Fibroblast of peridontal ligament (primary cell): Measurements from ENCODE around the gene POU1F1.
"Not testable (repeated sequence)": the region's sequence is repeated elsewhere in the genome, so short reads cannot be mapped to it uniquely, and the experiment has no call there.

Experiments
- DNase-seq: peaks from one replicate; pipeline ENCODE4 v3.0.0-alpha.2; 2010; ENCODE audit errors: extremely low read depth

The POU1F1 gene

DNA sequence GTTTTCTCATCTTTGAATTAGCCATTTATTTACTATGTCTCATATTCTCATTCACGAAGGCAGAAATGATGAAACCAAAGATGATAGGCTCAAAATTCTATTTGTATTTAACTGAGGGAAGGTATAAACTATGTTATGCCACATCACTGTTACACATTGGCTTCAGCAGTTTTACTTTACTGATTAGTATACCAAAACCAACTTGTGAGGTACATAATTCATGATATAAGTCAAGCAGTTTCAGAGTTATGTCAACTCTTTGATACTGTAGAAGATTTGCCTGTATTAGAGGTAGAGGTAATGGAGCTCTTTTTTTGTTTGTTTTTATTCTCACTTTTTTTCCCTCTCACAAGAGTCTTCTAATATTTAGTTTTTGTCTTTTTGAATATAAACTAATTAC is 26.4 kb downstream of the POU1F1 start:
- no peak for DNase-seq

DNA sequence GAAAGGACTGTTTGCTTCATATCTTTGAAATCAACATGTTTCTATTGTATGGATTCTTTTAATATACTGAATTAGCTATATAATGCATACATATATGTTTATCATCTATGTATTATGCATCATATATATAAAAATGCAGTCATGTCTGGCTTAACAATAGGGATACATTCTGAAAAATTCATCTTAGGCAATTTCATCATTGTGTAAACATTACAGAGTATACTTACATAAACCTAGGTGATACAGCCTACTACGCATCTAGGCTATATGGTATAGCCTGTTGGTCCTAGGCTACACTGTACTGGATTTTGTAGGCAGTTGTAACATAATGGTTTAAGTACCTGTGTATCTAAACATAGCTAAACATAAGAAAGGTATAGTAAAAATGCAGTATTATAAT is 27.6 kb downstream of the POU1F1 start:
- DNase-seq: no peak

DNA sequence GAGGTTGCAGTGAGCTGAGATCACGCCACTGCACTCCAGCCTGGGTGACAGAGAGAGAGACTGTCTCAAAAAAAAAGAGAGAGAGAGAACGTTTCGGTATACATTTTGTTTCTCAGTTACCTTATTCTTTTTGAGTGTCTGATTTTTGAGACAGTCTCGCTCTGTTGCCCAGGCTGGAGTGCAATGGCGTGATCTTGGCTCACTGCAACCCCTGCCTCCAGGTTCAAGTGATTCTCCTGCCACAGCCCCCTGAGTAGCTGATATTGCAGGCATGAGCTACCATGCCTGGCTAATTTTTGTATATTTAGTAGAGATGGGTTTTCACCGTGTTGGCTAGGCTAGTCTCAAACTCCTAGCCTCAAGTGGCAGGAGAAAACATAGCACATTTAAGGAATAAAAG is 28.2 kb downstream of the POU1F1 start:
- DNase-seq: not testable (repeated sequence)

DNA sequence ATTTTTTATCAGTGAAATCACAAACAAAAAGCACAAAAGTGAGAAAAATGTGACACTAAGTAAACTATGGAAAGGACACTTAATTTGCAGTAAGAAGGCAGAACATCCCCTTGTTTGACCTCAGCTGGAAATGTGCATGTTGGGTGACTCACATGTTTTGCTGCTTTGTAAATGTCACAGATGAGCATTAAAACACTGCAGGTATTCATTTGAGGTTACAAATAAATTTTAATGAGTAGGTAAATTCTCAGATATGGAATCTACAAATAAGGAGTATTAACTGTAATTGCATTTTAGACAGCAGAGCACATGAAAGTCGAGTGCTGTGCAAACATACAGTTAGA is 29.0 kb downstream of the POU1F1 start:
- no peak for DNase-seq

DNA sequence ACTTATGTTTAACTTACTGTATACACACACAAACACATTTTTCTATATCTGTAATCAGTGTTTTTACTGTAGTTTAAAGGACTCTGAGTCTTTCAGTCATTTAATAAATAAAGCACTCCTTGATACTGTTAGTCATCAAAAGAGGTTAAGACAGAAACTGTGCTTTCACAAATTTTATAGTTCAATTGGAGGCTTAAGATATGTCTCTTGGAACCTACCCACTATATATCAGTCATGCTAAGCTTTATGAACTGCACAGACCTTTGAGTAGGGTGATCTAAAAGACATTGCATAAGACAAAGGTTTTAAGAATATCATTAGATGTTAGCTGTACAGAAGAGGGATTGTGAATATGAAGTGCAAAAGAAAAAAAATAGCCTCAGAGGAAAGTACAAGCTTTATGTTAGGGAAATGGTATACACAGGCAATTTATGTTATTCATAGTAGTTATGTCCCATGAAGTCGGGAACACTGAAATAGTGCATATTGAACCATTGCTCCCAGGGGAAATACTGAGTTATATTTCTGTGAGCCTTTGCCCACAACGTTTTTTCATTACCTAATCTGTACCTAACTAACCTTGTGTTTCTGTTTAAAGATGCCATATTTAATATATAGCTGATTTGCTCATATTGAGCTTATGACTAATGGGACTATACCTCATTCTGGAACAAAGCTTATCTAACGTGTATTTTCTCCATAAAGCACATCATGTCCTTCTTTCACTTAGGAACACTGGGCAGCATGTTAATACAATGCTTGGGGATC is 29.5 kb downstream of the POU1F1 start:
- no peak for DNase-seq

DNA sequence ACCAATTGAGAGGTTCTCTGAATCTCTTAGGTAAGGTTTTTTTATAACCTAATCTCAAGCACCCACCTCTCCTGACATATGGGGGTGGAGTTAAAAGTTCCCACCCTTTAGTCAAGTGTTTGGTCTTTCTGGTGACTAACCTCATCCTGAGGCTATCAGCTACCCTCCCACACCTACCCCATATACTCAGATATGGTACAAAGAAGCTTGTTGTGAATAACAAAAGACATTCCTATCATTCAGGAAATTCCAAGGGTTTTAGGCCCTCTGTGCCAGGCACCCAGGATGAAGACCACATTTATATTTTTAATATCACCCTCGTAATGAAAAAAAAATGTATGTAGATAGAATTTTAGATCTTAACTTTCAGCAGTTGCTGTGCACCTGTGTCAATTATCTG is 40.3 kb downstream of the POU1F1 start:
- DNase-seq: no peak

DNA sequence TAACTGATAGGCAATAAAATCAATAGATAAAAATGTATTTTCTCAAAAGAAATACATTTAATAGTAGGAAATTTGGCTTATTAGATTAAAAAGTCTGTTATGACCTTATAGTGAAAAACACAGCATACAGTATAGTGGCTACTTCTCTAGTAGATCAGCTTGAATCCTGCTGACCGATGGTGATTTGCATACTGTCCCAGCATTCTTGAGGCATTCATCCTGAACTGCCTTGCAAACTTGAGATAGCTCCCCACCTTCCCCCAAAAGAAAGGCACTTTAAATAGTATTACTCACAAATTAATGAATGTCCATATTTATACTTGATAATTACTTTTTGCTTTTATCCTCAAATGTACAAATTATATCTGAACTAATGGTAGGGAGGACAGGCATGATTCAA is 42.6 kb downstream of the POU1F1 start:
- DNase-seq: no peak

DNA sequence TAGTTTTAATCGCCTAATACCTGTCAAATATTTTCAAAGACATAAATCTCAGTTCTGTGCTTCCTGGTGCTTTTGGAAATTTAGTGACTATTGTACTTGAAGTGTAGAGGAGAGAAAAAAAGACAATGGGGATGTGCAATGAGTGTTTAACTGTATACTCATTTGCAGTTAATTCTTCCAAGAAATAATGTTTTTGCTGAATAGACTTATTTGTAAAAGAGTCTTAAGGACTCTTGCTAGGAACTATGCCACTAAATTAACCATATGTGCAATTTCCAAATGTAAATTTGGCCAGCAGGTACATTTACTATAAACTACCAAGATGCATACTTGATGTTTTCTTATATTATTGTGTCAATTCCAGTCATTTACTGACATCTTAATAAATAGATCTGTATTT is 47.3 kb downstream of the POU1F1 start:
- no peak for DNase-seq

DNA sequence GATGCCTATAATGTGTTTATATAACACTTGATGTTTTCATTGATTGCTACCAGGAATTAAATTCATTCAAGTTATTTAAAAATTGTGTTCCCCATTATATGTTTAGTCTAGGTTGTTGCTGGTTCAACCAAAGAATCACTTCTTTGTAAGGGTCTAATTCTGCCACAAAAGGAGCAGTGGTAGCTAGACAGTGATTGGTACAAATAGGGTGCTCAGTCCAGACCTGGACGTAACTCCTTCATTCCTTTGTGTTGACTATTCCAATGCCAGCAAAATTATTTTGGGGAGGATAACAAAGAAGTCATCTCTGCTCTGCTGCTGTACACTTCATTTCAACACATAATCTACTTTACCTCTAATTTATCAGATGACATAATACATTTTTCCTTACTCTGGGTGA is 48.1 kb downstream of the POU1F1 start:
- DNase-seq: peak; percentile 32

DNA sequence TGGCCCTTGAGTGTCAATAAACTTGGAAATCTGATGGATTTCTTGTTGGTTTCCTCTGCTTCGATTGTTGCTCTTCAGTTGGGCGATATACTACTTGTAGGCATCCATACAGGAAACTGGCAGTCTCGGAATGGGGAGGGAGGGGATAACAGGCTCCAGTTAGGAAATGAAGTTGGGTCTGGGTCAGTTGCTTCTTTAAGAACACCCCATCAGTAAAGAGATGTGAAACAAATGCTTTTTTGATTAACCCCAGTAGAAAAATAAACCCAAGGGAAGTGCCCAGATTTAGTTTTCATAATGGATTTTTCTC is 48.6 kb downstream of the POU1F1 start:
- DNase-seq: peak; percentile 25

DNA sequence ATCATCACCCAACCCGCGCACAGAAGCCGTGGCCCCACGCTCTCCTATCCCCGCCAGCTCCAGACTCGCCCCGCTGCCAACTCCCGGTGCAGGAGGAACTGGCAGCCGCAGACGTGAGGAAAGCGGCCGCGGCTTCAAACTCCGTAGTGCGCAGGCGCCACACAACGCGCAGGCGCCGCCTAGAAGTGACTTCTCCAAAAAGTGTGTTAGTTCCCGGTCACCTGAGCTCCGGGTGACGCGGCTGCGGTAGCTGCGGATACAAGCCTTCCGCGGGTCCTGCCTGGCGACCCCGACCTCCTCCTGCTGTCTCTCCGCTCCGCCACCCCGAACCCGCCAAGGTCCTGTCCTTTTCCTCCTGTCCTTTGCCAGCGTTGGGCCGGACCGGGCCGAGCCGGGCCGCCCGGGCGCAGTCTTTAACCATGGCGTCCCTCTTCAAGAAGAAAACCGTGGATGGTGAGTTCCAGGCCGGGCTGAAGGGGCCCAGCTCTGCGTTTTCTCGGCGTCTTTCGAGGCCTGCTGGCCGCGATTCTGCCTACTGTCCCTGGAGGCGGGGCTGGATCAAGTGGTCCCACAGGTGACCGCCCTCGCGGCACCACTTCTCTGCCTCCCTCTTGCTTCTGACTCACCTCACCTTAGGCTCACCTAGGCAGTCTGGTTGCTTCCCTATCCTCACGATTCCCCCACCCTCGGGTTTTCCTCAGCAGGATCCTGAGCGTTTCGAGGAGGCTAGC is 49.1 kb downstream of the POU1F1 start, which contains the start of gene CHMP2B:
Gene CHMP2B (plus strand): TSS at position 206 of the 731 bp plus-strand sequence. CDS start 214 bp downstream, at position 420.
- DNase-seq: peak; percentile 91

DNA sequence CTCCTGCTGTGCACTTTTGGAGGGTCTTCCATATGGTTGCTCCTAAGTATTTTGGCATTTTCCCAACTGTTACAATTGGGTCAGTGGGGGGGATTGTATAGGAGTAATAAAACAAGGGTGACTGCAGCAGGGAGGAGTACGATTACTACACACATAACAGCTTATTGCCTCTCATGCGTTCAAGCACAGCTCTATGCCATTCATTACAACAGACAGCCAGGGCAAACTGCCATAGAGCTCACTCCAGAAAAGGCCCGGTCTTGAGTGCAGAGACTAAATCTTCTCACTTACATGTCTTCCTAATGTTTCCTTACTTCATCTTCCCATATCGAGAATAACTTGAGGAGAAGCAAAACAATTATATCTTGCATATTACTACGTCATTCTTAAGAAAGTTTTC is 50.7 kb downstream of the POU1F1 start:
- DNase-seq: peak; percentile 2

DNA sequence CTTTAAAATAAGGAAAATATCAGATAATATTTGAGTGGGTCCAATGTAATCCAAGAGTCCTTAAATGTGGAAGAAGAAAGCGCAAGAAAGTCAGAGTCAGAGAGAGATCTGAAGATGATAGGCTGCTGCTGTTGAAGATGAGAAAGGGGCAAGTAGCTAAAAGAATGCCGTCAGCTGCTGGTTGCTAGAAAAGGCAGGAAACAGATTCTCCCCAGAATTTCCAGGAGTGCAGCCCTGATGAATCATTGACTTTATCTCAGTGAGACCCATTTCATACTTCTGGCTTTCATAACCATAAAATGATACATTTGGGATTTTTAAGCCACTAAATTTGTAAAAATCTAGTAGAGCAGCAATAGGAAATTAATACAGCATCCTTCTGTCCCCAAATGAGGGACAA is 56.8 kb downstream of the POU1F1 start:
- DNase-seq: no peak

DNA sequence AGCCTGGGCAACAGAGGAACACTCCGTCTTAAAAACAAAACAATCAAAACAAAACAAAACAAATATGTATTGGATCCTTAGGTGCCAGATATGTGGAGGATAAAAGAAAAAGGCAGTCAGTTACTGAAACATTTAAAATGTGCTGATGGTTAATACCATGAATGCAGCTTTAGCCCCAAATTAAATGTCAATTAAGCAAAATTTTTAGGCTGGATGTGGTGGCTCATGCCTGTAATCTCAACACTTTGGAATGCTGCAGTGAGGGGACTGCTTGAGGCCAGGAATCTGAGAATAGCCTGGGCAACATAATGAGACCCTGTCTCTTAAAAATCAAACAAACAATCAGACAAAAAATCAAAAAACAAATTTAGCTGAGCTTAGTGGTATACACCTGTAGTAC is 57.8 kb downstream of the POU1F1 start:
- no peak for DNase-seq
